Activated gamma-delta T cell (primary cell): ENCODE results near the gene UGCG.
"Not testable (repeated sequence)": the region's sequence is repeated elsewhere in the genome, so short reads cannot be mapped to it uniquely, and the experiment has no call there.

ENCODE experiments used
- DNase-seq: peaks from one replicate; lab custom pipeline; 2025; lab: John Stamatoyannopoulos, UW

The UGCG gene

GRCh38 chr9:111890867-111891266 is 5.7 kb upstream of the UGCG start:
- not testable (repeated sequence) for DNase-seq

- no peak for DNase-seq
Observed at GRCh38 chr9:111891910-111892499, 4.6 kb upstream of the UGCG start.

DNA sequence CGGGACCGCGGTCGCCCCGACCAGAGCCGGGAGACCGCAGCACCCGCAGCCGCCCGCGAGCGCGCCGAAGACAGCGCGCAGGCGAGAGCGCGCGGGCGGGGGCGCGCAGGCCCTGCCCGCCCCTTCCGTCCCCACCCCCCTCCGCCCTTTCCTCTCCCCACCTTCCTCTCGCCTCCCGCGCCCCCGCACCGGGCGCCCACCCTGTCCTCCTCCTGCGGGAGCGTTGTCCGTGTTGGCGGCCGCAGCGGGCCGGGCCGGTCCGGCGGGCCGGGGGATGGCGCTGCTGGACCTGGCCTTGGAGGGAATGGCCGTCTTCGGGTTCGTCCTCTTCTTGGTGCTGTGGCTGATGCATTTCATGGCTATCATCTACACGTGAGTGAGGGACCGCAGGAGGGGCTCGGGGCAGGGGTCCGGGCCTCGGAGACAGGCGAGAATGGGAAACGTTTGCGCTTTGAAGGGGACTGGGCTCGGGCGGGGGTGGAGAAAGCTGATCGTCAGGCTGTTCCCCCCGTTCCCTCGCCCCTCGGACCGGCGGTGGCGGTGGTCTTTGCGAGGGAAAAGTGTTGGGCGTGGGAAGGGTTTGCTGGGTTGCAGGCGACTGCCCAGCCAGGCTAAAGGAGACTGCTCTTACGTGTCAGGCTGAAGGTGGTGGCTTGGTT is 457 bp downstream of the UGCG start:
- peak; percentile 24 for DNase-seq

DNA sequence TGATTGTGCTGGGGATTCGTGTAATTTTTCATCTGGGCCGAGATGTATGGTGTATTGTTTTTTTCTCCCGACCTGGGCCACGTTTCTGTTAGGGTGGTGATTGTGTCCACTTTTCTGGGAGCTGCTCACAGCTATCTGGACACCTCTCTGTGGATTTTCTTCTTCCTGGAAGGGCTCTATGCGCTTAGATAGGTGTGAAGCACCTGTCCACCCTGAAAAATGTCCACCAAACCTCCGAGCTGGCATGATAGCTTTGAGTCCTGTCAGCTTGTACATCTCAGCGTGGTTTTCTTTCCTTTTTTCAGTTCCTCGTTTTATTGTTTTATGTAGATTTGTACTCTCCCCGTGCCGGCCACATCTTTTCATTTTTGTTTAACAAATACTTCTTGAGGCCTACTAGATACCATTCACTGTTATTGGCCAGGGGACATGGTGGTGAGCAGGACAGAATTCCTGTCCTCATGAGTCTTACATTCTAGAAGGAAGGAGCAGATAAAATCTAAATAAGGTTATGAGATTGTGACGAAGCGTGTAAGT is 1.1 kb downstream of the UGCG start:
- no peak for DNase-seq

DNA sequence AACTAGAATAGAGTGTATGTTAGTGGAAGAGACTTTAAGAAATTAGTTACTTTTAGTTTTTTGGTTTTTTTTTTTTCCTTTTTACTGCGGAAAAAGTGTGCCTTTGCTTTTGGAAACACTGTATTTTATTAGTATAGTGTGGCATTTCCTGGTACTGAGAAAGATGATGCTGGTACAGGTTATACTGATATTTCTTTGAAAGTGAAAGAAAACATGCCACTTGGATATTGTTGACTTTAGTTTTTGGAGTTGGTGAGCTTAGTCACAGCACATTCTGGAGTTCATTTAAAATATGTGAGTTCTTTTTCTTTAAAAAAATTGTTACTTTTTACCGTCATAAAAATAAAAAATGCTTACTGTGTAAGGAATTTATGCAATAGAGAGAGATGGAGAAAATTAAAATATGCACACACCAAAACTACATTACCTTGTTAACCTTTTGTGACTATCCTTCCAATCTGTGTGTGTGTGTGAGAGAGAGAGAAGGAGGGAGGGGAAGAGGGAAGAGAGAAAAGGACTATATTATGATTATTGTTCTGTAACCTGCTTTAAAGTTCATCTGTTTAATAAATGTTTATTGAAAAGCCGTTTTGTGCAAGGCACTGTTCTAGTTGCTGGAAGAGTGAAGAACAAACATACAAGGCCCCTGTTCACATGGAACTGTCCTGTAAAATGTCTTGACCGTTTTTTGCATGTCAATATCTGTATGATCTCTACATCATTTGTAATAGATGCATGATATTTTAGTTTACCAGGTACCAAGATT is 1.9 kb downstream of the UGCG start:
- no peak for DNase-seq

GRCh38 chr9:111900151-111900857 is 3.7 kb downstream of the UGCG start:
- no peak for DNase-seq

- no peak for DNase-seq
Observed at GRCh38 chr9:111900858-111901612, 4.4 kb downstream of the UGCG start.

DNA sequence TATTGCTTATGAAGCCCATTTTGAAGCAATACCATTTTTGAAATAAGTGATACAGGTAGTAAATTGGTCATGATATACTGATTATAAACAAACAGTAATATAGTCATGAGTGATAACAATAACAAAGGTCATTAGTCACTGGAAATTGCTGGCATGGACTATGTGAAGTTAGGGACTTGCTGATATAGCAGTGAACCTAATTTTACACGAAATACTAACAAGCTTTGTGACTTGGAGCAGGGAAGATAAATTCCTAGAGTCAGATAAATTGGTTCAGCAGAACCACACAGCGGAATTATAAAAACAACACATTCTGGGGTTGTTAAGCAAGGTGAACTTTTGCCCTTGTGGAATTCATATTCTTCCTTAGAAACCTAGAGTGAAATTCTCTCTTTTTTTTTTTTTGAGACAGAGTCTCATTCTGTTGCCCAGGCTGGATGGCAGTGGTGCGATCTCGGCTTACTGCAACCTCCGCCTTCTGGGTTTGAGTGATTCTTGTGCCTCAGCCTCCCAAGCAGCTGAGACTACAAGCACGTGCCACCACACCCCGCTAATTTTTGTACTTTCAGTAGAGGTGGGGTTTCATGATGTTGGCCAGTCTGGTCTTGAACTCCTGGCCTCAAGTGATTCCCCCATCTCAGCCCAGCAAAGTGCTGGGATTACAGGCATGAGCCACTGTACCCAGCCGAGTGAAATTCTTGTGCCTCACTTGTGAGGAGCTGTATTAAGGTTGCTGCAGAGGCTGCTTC is 6.0 kb downstream of the UGCG start:
- DNase-seq, result no peak

- DNase-seq, result not testable (repeated sequence)
Observed at GRCh38 chr9:111903535-111903934, 6.9 kb downstream of the UGCG start.

GRCh38 chr9:111904026-111904425 is 7.4 kb downstream of the UGCG start:
- no peak for DNase-seq

- DNase-seq, result no peak
Observed at GRCh38 chr9:111904891-111905291, 8.3 kb downstream of the UGCG start.

DNA sequence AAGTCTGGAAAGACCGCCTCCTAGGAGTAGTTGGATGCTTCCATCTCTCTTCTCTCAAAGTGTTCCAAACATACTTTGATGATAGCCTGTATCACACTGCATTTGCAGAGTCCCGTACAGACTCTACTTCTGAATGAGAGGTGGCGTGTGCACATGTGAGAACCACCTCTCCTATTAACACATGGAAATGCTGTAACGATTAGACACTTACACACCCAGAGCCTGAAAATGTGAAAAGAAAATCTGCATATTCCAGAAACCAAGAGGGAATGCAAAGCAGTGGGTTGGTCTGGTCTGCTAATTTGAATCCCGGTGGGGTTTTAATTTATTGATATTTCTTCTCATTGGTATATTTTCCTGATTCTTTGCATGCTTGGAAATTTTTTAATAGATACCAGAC is 10.5 kb downstream of the UGCG start:
- DNase-seq, result no peak

DNA sequence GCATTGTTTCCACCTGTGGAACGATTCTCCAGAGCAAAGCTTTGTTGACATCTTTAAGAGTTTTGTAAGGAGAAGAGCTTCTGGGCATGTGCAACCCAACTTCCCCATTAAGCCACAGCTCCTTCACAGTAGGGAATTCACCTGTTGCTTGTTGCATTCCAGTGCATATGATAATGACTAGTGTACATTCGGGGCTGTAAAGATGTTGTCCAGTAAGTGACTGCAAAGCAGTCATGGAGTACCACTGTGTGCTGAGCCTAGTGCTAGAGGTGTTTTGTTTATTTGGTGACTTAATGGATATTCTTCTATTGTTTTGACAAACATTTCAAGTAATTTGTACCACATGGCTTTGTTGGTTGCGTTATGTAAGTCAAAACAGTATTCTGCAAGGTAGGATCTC is 12.8 kb downstream of the UGCG start:
- no peak for DNase-seq

- DNase-seq, result no peak
Observed at GRCh38 chr9:111910428-111910827, 13.8 kb downstream of the UGCG start.

- no peak for DNase-seq
Observed at GRCh38 chr9:111913159-111913558, 16.5 kb downstream of the UGCG start.

- DNase-seq, result no peak
Observed at GRCh38 chr9:111914749-111915424, 18.3 kb downstream of the UGCG start.

DNA sequence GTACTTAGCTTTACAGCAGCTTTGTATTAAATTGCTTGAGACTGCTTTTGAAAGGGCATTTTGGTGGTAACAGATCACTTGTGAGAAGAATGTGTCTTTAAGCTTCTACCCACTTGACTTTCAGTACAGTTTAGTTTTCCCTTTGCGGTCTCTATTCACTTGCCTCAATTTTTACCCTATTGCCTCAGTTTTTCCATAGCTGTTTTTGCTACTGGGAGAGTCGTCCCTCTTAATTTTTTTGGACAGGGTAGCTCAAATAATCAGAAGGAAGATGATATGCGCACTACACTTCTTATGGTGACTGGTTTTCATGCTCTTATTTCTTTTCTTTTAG is 18.8 kb downstream of the UGCG start:
- no peak for DNase-seq

DNA sequence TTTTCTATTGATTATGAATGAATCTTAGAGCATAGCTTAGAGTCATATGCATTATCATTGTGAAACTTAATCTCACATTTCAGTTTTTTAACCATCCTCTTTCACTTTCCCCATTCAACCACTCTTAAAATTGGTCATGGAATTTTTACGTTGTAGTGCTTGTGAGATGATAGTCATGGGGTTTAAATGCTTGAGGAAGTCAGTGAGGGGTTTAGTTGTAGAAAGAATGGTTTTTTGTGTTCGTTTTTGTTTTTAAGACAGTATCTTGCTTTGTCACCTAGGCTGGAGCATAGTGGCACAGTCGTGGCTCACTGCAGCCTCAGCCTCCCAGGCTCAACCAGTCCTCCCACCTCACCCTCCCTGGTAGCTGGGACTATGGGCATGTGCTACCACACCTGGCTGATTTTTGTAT is 19.6 kb downstream of the UGCG start:
- DNase-seq, result no peak

DNA sequence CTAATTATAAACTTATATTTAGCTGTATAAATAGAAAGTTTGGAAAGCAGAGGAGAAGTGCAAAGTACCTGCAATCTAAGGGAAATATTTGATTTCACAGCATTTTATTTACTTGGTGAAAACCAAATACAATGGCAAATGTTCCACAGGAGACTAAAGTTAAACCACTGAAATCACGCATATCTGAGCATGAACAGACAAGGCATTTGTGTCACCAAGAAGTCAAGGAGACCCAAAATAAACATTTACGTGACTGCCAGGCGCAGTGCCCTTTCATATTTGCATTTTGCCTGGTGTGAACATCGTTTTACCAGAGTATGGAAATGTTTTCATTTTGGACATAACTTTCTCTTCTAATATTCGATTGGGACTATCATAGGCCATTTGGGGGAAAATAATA is 20.6 kb downstream of the UGCG start:
- no peak for DNase-seq

GRCh38 chr9:111917980-111918379 is 21.4 kb downstream of the UGCG start:
- no peak for DNase-seq
